PC-3 (cell line): Measurements from ENCODE around the gene DOK5.

Source experiments
- CTCF ChIP-seq: fragments of 300-600 bp; sonication (generic); conservative IDR thresholded peaks from 2 replicates; pipeline ENCODE4 v1.5.1; 2017; ENCODE audit warnings: antibody characterized with exemption, low read depth, mild to moderate bottlenecking, low read length
- EZH2 ChIP-seq: fragments of 300-600 bp; sonication (generic); IDR thresholded peaks from one replicate; pipeline ENCODE4 v1.6.1; 2017; ENCODE audit warnings: antibody characterized with exemption, mild to moderate bottlenecking, low read length; ENCODE audit not compliant: unreplicated experiment
- EZH2phosphoT487 ChIP-seq: fragments of 300-600 bp; sonication (generic); IDR thresholded peaks from 2 replicates; pipeline ENCODE4 v1.6.1; 2018; ENCODE audit warnings: mild to moderate bottlenecking, antibody characterized with exemption, low read length, borderline replicate concordance

- TF ChIP-seq CTCF (no peak), EZH2phosphoT487 (no peak), EZH2 (no peak)
Observed at GRCh38 chr20:54606380-54606779, 131.0 kb downstream of the DOK5 start.
